GM21367 (cell line): ENCODE measurements around the gene PHLPP1.
"Not testable (repeated sequence)": the region's sequence is repeated elsewhere in the genome, so short reads cannot be mapped to it uniquely, and the experiment has no call there.

Source experiments
- ATAC-seq: cut with Tn5 transposase; IDR thresholded peaks from one replicate; pipeline ENCODE4 v1.9.1; 2021; ENCODE audit not compliant: unreplicated experiment

The PHLPP1 gene

DNA sequence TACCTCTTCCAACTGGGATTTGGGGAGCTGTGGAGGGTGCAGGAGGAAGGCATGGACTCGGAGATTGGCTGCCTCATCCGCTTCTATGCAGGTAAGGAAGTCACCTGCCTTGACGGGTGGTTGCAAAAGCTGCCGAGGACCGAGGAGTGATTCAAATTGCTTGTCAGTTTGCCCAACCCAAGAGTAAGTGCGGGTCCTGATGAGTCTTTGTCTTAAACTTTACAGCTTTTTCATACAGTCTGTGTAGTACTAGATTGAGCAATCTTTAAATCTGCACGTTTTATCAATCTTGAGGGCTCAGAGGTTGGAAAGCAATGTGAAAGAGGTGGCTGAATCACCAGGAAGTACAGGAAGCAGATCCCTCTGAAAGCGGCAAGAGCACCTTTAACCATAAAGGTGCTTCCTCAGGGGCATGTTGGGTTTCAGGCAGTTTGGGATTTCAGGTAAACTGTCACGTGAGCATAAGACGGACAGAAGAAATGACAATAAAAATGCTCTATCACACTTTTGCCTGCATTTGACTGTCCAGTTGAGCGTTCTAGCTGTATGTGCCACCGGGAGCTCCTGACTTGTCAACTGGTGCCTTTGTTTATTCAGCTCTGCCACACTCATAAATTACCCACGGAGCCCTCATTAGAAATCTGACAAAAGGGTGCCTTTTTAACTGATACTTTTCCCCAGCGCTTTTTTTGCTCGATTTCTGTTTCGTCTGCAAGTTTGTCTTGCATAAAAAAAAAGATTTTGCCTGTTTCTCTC, 2.0 kb downstream of the PHLPP1 start:
- no peak for ATAC-seq

DNA sequence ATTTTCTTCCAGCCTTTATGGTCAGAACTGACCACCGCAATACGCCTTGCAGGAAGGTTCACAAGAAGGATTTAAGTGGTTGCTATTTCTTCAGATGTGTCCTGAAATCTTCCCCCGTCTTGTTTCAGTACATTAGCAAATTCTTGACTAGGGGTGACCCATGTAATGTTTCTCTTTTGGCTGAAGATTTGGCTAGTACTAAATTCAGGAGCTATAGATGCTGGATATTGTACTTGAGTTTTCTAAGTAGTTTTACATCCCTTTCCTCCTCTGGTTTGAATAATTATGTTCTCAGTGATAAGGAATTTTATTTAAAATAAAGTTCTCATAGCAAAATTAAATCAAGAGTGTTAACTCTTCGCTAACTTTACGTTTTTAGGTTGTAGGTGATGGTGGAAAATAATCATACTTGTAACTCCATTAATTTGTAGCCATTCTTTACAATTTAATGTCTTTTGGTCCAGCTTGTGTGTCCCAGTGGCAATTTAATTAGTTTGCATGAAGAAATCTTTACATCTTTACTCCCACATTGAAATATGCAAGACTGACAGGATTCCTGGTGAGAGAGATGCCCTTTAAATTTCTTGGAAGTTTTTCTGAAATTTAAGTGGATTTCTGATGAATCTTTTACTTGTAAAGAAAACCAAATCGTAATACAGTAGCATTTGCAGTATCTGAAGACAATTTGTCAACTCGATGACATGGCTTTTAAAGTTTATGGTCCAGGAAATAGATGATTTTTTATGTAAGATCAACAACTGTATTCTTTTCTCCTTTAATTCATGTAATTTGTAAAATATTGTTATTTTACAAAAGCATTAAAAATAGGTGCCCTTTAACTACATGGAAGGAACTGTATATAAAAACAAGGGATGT, 2.8 kb downstream of the PHLPP1 start:
- no peak for ATAC-seq

DNA sequence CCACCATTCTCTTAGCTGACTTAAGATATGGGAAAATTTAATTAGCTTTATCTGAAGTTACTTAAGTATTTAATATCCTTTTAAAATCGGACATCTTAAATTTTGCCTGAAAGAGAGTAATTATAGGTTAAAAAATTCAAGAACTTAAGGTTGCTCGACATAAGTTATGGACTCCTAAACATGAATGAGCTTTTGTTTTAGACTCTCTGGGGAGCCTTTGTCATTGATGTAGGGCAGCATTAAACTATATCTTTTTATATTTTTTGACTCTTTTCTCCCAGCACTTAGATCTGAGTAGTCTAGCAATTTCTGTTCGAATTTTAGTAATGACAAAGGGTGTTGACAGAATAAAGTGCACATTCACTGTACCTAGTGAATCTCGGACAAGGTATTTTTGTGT, 4.7 kb downstream of the PHLPP1 start:
- no peak for ATAC-seq

DNA sequence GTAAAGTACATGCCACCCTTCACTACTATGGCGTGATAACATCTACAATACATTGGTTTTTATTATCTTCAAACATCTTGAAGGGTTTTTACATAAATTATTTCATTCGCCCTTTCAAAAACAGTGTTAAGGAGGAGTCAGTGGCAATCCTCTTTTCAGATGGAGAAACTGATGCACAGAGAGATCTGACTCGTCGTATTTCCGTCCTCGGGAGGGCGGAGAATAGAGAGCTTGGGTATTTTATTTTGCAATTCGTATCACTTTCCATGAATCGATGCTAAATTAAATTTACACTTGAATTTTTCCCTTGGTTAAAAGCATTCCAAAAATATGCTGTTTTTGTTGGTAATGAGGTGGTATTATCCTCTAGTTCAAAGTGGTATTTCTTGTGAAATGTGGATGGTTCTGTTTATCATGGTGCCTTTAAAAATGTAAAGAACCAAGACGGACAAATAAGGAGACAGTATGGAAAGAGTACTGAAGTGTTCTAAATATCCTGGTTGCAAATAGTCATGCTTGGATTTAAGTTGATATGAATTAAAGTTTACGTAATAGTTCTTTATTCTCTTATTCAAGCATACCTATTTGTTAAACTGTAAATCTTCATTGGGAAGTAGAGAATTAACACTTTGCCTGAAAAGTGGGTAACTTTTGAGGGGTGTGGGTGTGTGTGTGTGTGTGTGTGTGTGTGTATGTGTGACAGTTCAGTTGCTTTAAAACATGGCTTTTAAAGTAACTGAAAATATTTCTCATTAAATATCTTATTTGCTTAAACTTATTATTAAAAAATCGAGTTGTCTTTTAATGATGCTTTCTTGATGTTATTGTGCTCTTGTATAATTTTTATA, 5.6 kb downstream of the PHLPP1 start:
- ATAC-seq = no peak

DNA sequence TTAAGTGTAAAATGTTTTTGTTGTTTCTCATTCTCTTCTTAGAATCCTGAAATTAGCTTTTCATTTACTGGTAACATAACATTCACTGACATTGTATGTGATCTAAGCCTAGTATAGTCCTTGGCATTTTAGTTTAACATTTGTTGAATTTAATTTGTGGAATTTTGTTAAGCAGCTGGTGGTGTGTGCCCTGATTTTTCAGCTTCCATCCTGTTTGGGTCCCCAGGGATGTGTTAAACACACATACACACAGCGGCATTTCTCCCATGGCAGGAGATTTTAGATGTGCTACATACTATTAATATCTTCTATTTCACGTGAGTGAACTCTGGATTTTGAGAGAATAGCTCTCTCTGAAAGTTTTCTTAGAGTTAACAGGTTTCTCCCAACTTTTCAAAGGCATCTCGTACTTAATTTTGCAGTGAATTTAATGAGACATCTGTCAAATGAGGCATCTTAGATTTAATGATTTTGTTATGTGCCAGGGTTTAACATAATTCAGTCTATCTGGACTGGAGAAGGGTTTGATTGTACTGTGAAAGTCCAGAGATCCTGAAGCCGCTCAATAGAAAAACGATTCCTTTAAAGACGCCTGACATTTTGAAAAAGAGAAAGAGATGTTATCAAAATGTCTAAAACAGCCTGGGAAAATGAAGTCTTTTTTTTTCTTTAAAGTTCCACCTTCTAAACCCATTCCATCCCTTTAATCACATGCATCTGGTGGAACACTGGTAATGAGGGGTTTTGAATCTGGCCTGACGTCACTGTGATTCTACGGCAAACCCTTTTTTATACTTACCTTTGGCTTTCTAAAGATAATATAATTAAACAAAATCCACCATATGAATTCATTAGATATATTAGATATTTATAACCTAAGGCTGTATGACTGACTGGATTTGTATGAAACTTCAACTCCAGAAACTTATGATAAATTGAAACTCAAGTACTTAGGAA, 6.8 kb downstream of the PHLPP1 start:
- no peak for ATAC-seq

DNA sequence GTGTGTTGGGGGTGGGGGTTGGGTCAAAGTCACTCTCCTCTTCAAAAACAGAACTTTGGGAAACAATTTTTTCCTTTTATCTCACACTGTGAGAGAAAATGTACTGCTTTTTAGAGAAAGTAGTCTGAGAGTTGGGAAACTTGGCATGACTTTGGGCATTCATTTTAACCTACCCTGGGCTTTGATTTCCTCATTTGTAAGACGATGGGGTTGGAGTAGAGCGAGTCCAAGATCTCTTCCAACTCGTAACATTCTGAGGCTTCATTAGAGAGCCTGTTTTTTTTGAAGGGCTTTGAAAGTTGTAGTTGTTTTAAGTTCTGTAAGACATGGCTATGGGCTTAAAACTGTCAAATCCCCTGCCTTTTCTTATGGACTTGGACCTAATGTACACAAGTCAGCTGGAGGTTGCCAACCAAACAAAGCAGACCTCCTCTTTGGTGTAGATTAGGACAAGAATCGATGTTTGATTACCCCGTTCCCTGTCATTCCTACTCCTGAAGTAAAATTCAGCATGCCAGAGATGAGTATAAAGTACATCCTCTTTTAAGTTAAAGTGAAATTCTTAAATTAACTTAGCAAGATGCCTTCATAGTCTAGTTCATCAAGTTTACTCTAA, 8.4 kb downstream of the PHLPP1 start:
- no peak for ATAC-seq

DNA sequence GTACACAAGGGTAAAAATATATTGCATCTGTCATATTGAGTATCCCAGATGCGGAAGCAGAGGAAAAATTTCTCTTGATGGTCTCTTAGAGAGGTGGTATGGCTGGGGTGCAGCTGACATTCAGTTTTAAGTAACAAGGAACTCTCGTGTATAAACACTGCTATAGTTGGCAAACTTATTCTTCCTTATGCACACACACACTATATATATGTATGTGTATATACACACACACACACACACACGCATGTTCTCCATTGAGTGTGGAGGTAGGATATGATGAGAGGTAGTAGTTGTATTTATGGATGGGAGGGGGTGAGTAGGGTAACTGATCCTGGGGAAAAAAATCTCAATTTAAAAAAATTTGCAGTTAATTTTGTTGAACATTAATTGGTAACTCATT, 10.6 kb downstream of the PHLPP1 start:
- ATAC-seq = no peak

DNA sequence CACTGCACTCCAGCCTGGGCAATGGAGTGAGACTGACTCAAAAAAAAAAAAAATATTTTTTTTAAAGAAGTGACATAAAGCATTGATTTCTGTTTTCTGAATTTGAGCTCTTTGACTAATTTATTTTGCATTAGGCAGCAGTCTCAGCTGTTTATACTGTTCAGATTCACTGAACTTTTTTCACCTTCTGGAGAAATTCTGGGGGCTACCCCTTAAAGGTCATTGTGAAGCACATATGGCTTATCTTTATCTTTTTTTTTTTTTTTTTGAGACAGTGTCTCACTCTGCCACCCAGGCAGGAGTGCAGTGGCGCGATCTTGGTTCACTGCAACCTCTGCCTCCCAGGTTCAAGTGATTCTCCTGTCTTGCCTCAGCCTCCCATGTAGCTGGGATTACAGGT, 12.9 kb downstream of the PHLPP1 start:
- no peak for ATAC-seq

DNA sequence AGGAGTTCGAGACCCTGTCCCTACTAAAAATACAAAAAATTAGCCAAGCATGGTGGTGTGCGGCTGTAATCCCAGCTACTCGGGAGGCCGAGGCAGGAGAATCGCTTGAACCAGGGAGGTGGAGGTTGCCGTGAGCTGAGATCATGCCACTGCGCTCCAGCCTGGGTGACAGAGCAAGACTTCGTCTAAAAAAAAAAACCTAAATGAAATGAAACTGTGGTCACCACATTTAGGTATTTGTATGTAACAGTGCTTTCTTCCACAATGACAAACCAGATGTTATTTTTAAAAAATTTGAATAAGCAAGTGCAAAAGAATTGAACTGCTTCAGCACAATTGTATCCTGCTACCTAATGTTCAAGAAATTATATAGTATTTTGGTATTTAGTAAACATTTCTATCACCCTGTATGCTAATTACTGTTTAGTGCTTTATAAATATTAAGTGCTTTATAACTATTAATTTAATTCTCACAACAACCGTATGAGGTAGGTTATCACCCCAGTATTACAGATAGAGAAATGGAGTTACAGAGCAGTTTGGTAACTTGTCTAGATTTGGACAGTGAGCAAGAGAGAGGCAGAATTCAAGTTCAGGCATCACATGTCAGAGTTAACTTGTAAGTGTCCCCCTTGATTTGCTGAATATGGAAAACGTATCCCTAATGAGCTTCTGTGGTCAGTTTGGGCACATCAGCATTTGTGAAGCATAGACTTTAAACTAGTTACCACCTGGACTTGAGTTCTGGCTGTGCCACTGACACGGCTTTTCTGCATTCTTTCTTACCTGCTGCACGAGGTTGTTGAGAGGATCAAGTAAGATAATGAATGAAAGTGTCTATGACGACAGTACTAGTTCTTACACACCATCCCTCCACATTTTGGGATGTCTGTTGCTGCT, 14.4 kb downstream of the PHLPP1 start:
- ATAC-seq = peak; percentile 90

DNA sequence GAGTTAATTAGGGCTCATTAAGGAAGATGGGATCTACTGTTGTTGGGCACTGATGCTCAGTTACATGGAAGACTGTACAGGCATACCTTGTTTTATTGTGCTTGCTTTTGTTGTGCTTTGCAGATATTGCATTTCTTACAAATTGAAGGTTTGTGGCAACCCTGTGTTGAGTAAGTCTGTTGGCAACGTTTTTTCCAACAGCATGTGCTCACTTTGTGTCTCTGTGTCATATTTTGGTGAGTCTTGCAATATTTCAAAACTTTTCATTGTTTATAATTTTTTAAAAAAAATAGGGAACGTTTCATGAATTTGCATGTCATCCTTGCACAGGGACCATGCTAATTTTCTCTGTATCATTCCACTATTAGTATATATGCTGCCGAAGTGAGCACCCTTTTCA, 15.6 kb downstream of the PHLPP1 start:
- ATAC-seq = no peak

DNA sequence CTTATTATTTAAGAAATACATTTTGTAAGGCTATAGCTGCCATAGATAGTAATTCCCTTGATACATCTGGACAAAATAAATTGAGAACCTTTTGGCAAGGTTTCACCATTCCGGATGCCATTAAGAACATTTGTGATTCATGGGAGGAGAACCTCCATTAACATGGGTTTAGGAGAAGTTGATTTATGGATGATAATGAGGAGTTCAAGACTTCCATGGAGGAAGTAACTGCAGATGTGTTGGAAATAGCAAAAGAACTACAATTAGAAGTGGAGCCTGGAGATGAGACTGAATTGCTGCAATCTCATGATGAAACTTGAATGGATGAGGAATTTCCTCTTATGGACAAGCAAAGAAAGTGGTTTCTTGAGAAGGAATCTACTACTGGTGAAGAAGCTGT, 17.3 kb downstream of the PHLPP1 start:
- no peak for ATAC-seq

DNA sequence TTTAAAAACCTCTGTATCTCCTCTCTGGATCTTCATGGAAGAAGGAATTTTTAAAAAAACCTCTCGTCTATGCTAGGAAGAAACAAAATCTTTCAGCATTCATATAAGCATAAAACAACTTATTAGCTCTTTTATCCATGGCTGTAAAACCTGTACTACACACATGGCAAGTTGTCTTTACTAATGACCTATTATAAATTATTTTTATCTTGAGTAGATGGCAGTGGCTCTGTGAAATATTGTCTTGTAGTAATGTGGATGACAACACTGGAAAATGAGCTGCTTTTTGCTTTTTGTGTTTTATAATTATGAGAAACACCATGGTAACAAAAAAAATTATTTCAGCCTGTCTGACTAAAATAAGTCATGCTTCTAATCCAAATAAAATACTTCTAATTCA, 18.9 kb downstream of the PHLPP1 start:
- ATAC-seq = no peak

DNA sequence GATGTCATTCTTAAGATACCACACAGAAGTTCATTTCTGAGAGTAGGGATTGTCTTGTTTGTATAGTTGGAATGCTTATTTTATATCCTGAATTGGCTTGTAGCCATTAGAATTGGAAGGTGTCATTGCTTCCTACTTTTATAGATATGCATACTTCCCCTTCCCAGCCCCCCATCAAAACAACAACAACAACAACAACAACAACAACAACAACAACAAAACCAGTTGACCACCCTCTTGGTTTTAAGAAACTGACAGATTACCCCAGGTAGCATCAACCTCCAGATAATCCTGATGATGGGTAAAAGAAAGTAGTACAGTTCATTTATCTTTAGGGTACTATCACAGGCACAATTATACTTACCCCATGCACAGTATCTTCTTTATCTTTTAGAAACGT, 20.0 kb downstream of the PHLPP1 start:
- no peak for ATAC-seq

DNA sequence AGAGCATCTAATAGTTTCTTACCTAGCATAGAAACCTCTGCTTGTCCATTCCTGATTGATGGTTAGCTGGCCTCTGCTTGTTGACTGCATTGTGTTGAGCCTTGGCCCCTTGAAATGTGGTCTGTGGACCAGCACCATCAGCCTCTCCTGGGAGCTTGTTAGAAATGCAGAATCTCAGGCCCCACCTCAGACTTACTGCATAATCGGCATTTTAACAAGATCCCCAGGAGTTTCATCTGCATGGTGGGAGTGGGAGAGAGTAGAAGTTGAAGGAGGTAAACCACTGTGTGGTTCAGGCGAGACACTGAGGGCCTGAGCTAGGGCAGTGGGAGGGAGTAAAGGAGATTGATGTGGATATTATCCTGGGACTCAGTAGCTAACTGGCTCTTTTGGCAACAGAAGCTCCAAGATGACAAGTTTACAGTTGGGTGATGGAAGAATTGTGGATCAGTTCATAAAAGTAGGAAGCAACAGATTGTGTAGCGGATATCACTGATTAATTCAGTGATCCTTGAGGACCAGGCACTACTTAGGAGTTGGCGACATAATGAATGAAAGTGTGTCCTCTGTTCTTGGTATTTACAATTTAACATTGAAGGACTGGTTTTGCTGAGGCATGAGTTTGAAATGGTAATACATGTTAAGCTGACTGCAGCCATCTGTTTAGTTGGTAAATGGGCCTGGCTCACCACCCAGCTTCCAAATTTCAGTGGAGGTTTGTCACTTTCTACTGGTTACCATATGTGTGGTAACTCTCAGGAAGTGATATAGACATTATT, 20.9 kb downstream of the PHLPP1 start:
- ATAC-seq = no peak

DNA sequence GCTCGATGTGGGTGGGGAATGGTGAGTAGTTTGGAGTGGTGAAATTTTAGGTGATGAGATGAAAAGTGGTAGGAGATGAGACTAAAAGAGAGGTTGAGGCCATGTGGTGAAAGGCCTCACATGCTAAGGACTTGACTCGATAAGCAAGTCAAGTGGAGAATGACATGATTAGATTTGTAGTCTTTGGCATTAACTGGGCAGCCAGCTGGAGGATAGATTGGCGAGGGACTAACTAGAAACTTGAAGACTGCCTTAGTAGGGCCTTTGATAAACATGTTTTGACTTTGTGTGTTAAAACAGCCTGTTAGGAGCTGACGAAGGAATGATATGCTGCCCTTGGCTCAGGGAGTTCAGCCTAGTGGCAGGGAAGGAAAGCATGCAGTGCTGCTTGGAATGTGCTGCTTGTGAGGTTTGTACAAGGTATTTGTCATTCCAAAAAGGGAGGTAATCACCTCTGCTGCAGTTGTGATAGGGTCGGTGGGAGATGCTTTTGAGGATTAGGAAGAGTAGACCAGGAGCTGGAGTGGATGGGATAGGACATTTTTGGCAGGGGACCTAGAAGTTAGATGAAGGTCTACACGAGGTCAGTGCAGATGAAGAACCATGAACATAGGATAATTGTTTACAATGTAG, 22.0 kb downstream of the PHLPP1 start:
- no peak for ATAC-seq

DNA sequence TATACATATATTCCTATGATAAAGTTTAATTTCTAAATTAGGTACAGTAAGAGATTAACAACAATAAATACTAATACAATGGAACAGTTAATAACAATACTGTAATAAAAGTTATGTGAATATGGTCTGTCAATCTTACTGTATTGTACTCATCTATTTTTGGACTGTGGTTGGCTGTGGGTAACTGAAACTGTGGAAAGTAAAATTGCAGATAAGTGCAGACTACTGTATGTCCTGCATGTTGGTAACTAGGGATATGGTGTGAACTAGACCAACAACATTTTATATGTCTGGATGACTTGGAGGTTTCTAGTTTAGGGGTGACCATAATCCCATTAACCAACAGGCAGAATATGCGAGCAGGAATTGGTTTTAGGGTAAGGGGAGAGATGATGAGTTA, 23.3 kb downstream of the PHLPP1 start:
- ATAC-seq = no peak

DNA sequence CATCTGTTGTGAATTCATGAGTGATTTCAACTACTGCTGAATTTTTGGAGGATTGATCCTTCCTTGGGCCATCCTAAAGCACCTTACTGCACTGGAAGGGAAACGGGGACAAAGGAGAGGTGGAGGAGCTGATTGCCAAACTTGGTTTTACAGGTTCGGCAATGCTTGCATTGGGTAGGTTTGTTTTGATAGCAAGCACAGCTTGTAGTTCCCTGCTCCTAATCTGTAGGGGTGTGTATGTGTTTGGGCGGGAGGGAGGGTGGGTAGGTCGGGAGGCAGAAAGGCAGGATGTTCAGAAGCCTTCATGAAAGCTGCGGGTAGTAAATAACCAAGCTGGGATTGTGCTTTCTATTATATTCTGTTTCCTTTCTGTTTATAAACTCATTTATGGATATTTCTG, 24.6 kb downstream of the PHLPP1 start:
- ATAC-seq = no peak

DNA sequence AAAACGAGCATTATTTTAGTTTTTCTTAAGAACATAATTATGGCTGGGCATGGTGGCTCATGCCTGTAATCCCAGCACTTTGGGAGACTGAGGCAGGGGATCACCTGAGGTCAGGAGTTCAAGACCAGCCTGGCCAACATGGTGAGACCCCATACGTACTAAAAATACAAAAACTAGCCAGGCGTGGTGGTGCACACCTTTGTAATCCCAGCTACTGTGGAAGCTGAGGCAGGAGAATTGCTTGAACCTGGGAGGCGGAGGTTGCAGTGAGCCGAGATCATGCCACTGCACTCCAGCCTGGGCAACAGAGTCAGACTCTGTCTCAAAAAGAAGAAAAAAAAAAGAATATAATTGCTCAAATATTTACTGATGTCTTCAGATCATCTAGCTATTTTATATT, 25.3 kb downstream of the PHLPP1 start:
- not testable (repeated sequence) for ATAC-seq
